ENCODE results near the gene RTL5.

The RTL5 gene

DNA sequence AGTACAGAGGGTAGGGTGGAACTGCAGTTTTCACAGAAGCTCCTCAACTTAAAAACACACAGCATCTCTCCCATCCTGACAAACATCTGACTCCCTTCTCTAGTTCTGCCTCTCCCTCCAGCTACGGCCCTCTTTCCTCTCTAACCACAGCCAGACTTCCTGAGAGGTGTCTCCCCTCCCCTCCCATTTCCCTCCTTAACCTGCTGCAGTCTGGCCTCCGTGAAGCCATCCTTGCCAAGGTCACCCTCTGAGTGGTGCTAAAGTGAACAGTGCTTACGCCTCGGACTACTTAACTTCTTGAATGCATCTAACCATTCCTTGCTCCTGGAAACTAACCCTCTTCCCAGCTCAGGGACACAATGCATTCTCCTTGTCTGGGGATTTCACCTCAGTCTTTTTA is 53.3 kb downstream of the RTL5 start:
- TF ChIP-seq, protein P1, sequence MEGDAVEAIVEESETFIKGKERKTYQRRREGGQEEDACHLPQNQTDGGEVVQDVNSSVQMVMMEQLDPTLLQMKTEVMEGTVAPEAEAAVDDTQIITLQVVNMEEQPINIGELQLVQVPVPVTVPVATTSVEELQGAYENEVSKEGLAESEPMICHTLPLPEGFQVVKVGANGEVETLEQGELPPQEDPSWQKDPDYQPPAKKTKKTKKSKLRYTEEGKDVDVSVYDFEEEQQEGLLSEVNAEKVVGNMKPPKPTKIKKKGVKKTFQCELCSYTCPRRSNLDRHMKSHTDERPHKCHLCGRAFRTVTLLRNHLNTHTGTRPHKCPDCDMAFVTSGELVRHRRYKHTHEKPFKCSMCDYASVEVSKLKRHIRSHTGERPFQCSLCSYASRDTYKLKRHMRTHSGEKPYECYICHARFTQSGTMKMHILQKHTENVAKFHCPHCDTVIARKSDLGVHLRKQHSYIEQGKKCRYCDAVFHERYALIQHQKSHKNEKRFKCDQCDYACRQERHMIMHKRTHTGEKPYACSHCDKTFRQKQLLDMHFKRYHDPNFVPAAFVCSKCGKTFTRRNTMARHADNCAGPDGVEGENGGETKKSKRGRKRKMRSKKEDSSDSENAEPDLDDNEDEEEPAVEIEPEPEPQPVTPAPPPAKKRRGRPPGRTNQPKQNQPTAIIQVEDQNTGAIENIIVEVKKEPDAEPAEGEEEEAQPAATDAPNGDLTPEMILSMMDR (IDR thresholded peaks at IDR 0.05; ENCODE audit: unreplicated experiment in 3 of 3), result no peak
- Mint-ChIP-seq H3K27ac (no peak overlapping the region), H3K4me3 (no peak overlapping the region), H3K4me1 (peaks cover 30% of the 10 kb centered on the region), H3K9me3 (peaks cover 18% of the 10 kb centered on the region), H3K36me3 (ENCODE audit: low read depth) (no peaks in the 10 kb centered on the region), H3K27me3 (ENCODE audit: low read depth) (peaks cover 5% of the 10 kb centered on the region)
